HG03354 (cell line): ENCODE measurements around the gene SOSTDC1.
"Not testable (repeated sequence)": the region's sequence is repeated elsewhere in the genome, so short reads cannot be mapped to it uniquely, and the experiment has no call there.

Experiments used
- ATAC-seq: cut with Tn5 transposase; IDR thresholded peaks from one replicate; pipeline ENCODE4 v1.9.1; 2021; ENCODE audit warnings: mild to moderate bottlenecking; ENCODE audit not compliant: unreplicated experiment, poor library complexity, severe bottlenecking

Gene SOSTDC1

GRCh38 chr7:16465469-16466361 is at the start of gene SOSTDC1:
Gene SOSTDC1, minus strand, starts transcription at chr7:16465738. Its CDS starts 70 bp downstream, at chr7:16465668.
- ATAC-seq, result no peak

- ATAC-seq, result no peak
These were observed 49.2 kb upstream of the SOSTDC1 start for GRCh38 chr7:16514729-16515128.

DNA sequence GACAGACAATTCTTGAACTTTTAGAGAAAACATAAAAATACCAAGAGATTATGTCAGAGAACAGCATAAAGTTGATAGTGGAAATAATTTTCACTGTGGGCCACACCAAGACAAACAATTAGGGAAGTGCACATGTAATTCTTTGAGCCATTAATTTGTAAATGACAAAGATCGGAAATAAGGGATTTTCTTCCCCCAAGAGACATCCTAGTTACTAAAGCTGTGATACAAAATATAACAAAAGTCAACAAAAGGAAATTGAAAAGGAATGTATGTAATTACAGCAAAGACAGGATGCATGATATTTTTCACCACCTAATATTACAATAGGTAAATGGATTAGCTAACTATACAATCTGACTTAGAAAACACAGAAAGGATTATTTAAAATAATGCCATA is 48.7 kb upstream of the SOSTDC1 start:
- ATAC-seq, result no peak

- ATAC-seq, result no peak
These were observed 46.6 kb upstream of the SOSTDC1 start for GRCh38 chr7:16512097-16512496.

GRCh38 chr7:16511314-16511713 is 45.8 kb upstream of the SOSTDC1 start:
- ATAC-seq, result no peak

GRCh38 chr7:16509829-16510228 is 44.3 kb upstream of the SOSTDC1 start:
- no peak for ATAC-seq

DNA sequence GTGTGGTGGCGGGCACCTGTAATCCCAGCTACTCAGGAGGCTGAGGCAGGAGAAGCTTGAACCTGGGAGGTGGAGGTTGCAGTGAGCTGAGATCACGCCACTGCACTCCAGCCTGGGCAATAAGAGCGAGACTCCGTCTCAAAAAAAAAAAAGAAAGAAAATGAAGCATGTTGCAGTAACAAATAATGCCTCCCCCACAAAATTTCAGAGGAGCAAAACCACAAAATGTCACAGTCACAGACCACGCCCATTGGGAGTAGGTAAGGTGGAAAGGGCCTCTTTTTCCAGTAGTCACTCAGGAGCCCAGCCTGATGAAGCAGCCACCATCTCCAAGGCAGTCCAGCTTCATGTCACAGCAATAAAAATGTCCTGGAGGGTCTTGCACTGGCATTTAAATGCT is 40.9 kb upstream of the SOSTDC1 start:
- ATAC-seq, result not testable (repeated sequence)

- no peak for ATAC-seq
These were observed 38.5 kb upstream of the SOSTDC1 start for GRCh38 chr7:16504019-16504418.

DNA sequence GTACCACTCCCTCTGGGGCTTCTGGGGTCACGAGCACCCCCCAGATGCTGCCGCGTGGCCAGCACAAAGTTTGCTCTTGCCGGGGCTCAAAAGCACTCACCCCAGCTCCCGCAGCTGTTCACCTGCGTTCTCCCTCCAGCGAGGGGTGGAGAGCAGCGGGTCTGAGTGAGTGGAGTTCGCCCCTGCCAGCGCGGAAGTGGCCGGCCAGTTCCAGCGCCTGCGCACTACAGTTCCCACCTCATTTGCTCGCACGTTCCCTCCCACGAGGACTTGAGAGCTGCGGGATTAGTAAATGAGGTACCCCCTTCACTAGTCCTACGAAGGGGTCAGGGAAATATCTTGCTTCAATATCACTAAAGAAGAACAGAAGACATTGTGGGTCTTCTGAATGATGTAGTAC is 36.8 kb upstream of the SOSTDC1 start:
- ATAC-seq, result no peak

DNA sequence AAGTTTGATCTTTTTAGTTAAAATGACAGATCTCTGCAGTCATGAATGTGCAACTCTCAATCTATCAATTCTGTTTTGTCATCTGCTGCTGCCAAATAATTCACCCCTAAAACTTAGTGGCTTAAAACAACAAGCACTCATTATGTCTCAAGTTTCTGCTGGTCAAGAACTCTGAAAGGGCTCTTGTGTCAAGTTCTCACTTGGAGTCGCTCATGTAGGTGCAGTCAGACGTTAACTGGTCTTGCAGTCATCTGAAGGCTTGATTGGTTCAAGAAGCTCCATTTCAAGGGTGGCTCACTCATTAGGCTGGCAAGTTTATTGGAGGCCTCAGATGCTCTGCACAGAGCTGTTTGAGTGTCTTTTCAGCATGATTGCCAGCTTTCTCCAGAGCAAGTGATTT is 32.6 kb upstream of the SOSTDC1 start:
- no peak for ATAC-seq

DNA sequence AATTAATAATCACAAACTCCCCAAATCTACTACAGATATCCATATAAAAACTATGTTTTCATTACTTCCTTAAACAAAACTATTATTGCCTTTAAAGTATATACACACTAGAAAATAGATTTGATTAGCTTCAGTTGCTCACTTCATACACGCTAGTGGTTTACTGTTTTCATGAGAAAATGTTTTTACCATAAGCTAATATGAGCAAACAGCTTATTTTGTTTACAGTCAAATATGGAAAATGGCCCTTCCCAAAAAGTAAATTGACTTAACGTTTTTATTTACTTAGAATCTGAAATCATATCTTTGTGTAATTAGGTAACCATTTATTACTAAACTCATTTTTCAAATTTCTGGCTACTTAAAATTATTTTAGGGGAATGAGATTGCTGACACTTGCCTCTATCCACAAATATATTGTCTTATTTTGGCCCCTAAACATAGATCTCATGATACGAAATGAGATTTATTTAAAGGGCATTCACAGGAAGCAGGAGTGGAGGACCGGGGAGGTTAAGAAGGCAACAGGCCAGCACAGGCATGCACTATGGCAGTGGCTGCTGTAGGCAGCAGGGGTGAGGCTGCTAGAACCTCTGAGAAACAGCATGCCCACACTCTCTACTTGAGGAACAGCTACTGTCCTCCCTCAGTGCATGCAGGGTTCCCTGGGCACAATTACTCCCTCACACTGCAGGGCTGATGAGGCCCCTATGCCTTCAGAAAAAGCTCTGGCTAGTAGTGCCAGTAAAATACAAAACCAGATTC is 29.6 kb upstream of the SOSTDC1 start:
- ATAC-seq, result no peak

- ATAC-seq, result no peak
These were observed 29.0 kb upstream of the SOSTDC1 start for GRCh38 chr7:16494551-16494950.

GRCh38 chr7:16493266-16493665 is 27.7 kb upstream of the SOSTDC1 start:
- ATAC-seq, result no peak

DNA sequence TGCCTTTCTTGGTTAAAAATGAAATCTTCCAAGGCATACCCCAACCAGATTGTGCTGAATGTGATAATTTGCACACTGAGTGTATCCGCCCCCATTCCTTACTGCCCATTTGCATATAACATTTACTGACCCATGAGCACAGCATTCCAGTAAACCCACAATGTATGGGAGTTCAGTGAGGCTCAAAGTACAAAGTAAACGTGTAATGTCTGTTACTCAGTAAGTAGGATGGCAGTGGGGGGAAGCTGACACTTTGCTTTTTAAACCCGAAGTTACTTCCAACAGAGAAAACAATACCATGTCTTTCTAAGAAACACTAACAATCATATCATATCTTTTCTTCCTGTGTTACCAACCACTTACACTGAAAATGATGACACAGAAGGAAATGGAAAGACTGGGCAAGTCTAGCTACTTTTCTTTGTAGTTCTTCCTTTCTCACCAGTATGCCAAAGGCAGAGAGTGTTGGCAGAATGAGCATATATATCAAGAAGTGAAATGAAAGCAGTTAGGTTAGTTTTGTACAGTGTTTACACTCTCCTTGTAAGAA is 27.1 kb upstream of the SOSTDC1 start:
- ATAC-seq, result no peak

- ATAC-seq, result no peak
These were observed 25.6 kb upstream of the SOSTDC1 start for GRCh38 chr7:16491148-16491547.

GRCh38 chr7:16484453-16485158 is 19.1 kb upstream of the SOSTDC1 start:
- ATAC-seq, result no peak

DNA sequence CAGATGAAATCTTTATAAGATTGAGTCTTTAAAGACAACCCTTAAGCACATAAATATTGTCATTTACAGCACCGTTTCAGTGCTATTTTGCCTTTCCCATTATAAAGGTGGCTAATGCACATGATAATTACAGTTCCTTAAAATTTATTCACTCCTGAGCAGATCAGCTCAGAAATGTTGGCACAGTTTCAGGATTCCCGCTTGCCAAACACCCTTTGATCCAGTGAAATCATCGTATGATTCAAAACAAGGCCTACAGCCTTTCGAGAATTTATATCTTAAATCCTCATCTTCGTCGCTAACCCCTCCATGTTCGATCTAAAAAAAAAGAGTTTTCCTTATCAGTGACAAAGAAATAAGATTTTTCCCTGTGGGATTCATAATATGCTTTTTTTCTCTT is 14.1 kb upstream of the SOSTDC1 start:
- ATAC-seq, result no peak

DNA sequence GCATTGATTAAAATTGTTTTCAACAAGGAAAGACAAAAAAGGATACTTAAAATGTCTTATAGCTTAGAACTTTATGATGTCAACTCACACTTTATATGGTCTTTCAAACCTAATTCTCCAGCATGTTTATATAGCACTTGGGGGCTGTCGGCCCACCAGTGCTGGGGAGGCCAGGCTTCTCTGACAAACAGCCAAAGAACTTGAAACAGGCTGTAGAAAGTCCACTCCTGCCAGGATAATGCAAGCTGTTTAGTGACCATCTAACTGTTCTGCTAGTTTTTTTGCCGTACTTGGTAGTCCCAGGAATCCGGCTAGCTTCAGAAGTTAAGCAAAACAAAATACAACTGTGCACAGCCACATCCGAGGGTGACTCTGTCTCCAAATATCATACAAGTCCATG is 13.6 kb upstream of the SOSTDC1 start:
- no peak for ATAC-seq

- ATAC-seq, result no peak
These were observed 6.4 kb upstream of the SOSTDC1 start for GRCh38 chr7:16471933-16472332.
